ENCODE results near the gene RCC2.

The RCC2 gene

DNA sequence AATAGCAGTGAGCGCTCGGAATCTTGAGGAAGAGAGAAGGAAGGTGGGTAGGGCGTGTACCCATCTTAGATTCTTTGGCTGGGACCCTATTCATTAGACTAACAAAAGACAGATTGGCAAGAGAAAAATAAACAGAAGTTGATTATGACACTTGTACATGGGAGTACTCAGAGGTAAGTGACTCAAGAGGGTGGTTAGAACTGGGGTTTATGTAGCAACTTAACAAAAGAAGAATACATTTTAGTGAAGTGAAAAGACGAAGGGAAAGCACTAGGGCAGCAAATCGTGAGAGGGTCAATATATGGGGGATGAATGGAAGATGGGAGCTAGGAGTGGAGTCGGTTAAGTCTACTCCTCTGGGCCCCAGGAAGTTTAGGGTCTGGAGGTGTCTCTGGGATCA is 25.8 kb upstream of the RCC2 start:
- ChIA-PET CTCF (interaction anchor here (0.6 to 2.1 kb wide), 3 partner anchors 10 to 43 kb away, joined by 3 to 6 read pairs (median 4); no protein-coding TSS in a partner anchor), POLR2A (no interaction called here)

DNA sequence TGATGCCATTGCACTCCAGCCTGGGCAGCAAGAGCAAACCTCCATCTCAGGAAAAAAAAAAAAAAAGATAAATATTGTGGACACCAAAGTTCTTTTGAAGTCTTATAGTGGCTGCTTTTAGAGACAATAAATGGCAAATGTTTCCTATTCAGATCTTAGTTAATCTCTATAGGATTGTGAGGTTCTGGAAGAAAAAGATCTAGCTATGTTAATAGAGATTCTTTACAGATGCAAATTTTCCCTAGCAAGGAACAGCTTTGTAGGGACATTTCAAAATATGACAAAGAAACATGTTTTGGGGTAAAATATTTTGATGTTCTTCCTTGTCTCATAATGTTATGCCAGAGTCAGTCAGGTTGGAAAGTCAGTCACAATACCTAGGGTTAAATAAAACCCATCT is 24.5 kb upstream of the RCC2 start:
- Histone ChIP-seq H3K27ac (ENCODE audit: extremely low read depth, low read depth, low read length) (no peak overlapping the region), H3K9me3 (ENCODE audit: control insufficient read depth, insufficient read depth, low read depth, low read length) (no peaks in the 10 kb centered on the region), H3K4me3 (ENCODE audit: low read depth, low read length) (no peak overlapping the region), H3K4me1 (ENCODE audit: control insufficient read depth, insufficient read depth, low read length) (no peaks in the 10 kb centered on the region), H3K36me3 (ENCODE audit: control insufficient read depth in 2 of 2, insufficient read depth in 1 of 2, low read length in 2 of 2) (no peaks in the 10 kb centered on the region)
- POLR2A ChIA-PET: no interaction called here
- CTCF ChIA-PET: interaction anchor here (0.7 kb wide), 1 partner anchor 141 kb away, joined by 3 read pairs; no protein-coding TSS in a partner anchor
- TF ChIP-seq ZNF600 (tag by site-specific recombination; IDR thresholded peaks at IDR 0.05) (no peak), ZNF184 (tag by site-specific recombination; IDR thresholded peaks at IDR 0.05) (no peak), ZNF830 (tag by site-specific recombination; IDR thresholded peaks at IDR 0.05; ENCODE audit: low read depth) (no peak), GLIS2 (tag by site-specific recombination; IDR thresholded peaks at IDR 0.05) (no peak), ZNF514 (tag by site-specific recombination; IDR thresholded peaks at IDR 0.05) (no peak), ZNF114 (tag by site-specific recombination; IDR thresholded peaks at IDR 0.05) (no peak), ZNF707 (tag by site-specific recombination; IDR thresholded peaks at IDR 0.05) (no peak), ZNF146 (tag by site-specific recombination; IDR thresholded peaks at IDR 0.05) (no peak), ZNF629 (tag by site-specific recombination; IDR thresholded peaks at IDR 0.05) (no peak)
- TF ChIP-seq, protein P1, sequence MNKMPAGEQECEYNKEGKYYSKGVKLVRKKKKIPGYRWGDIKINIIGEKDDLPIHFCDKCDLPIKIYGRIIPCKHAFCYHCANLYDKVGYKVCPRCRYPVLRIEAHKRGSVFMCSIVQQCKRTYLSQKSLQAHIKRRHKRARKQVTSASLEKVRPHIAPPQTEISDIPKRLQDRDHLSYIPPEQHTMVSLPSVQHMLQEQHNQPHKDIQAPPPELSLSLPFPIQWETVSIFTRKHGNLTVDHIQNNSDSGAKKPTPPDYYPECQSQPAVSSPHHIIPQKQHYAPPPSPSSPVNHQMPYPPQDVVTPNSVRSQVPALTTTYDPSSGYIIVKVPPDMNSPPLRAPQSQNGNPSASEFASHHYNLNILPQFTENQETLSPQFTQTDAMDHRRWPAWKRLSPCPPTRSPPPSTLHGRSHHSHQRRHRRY (tag by site-specific recombination; IDR thresholded peaks at IDR 0.05): no peak

More for the DNA sequence above, 25.8 kb upstream of the RCC2 start:
- Histone ChIP-seq H3K9me3 (ENCODE audit: control insufficient read depth, insufficient read depth, low read depth, low read length) (no peaks in the 10 kb centered on the region), H3K4me1 (ENCODE audit: control insufficient read depth, insufficient read depth, low read length) (no peaks in the 10 kb centered on the region), H3K27ac (ENCODE audit: extremely low read depth, low read depth, low read length) (no peak overlapping the region), H3K4me3 (ENCODE audit: low read depth, low read length) (no peak overlapping the region), H3K36me3 (ENCODE audit: control insufficient read depth in 2 of 2, insufficient read depth in 1 of 2, low read length in 2 of 2) (no peaks in the 10 kb centered on the region)
- TF ChIP-seq, protein P2, sequence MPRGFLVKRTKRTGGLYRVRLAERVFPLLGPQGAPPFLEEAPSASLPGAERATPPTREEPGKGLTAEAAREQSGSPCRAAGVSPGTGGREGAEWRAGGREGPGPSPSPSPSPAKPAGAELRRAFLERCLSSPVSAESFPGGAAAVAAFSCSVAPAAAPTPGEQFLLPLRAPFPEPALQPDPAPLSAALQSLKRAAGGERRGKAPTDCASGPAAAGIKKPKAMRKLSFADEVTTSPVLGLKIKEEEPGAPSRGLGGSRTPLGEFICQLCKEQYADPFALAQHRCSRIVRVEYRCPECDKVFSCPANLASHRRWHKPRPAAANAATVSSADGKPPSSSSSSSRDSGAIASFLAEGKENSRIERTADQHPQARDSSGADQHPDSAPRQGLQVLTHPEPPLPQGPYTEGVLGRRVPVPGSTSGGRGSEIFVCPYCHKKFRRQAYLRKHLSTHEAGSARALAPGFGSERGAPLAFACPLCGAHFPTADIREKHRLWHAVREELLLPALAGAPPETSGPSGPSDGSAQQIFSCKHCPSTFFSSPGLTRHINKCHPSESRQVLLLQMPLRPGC (tag by site-specific recombination; IDR thresholded peaks at IDR 0.05): no peak
- TF ChIP-seq ZNF514 (tag by site-specific recombination; IDR thresholded peaks at IDR 0.05): no peak
- no peak for TF ChIP-seq ZBTB7A (tag by site-specific recombination; IDR thresholded peaks at IDR 0.05; ENCODE audit: low read depth)
- no peak for TF ChIP-seq ZNF114 (tag by site-specific recombination; IDR thresholded peaks at IDR 0.05)

DNA sequence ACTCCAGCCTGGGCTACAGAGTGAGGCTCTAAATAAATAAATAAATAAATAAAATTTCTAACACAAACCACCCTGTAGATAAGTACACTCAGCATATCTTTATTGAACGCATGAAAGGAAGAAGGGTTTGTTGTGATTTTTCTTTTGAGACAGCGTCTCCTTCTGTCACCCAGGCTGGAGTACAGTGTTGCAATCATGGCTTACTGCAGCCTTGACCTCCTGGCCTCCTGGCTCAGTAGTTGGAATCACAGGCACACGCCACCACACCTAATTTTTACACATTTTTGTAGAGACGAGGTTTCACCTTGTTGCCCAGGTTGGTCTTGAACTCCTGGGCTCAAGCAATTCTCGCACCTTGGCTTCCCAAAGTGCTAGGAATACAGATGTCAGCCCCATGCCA is 23.2 kb upstream of the RCC2 start:
- CTCF ChIA-PET: interaction anchor here (0.6 kb wide), 1 partner anchor 56 kb away, joined by 3 read pairs; no protein-coding TSS in a partner anchor
- no peaks in the 10 kb centered on the region for H3K9me3 ChIP-seq (ENCODE audit: control insufficient read depth, insufficient read depth, low read depth, low read length)
- H3K36me3 ChIP-seq (ENCODE audit: control insufficient read depth in 2 of 2, insufficient read depth in 1 of 2, low read length in 2 of 2): no peaks in the 10 kb centered on the region
- H3K4me3 ChIP-seq (ENCODE audit: low read depth, low read length): no peak overlapping the region
- H3K4me1 ChIP-seq (ENCODE audit: control insufficient read depth, insufficient read depth, low read length): no peaks in the 10 kb centered on the region
- TF ChIP-seq ZNF560 (tag by site-specific recombination; IDR thresholded peaks at IDR 0.05; ENCODE audit: borderline replicate concordance): no peak
- TF ChIP-seq ZNF768 (tag by site-specific recombination; IDR thresholded peaks at IDR 0.05): no peak
- TF ChIP-seq, protein P3, sequence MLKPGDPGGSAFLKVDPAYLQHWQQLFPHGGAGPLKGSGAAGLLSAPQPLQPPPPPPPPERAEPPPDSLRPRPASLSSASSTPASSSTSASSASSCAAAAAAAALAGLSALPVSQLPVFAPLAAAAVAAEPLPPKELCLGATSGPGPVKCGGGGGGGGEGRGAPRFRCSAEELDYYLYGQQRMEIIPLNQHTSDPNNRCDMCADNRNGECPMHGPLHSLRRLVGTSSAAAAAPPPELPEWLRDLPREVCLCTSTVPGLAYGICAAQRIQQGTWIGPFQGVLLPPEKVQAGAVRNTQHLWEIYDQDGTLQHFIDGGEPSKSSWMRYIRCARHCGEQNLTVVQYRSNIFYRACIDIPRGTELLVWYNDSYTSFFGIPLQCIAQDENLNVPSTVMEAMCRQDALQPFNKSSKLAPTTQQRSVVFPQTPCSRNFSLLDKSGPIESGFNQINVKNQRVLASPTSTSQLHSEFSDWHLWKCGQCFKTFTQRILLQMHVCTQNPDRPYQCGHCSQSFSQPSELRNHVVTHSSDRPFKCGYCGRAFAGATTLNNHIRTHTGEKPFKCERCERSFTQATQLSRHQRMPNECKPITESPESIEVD (tag by site-specific recombination; IDR thresholded peaks at IDR 0.05): no peak
- TF ChIP-seq ZNF112 (tag by site-specific recombination; IDR thresholded peaks at IDR 0.05): no peak
- TF ChIP-seq ZNF548 (tag by site-specific recombination; IDR thresholded peaks at IDR 0.05): no peak
- TF ChIP-seq IKZF3 (tag by site-specific recombination; IDR thresholded peaks at IDR 0.05): no peak
- no peak for TF ChIP-seq HOXC10 (CRISPR knock-in tag; IDR thresholded peaks at IDR 0.05)
- TF ChIP-seq BCL11B (tag by site-specific recombination; IDR thresholded peaks at IDR 0.05; ENCODE audit: low read depth): no peak
- TF ChIP-seq, protein P1 (tag by site-specific recombination; IDR thresholded peaks at IDR 0.05): no peak
- TF ChIP-seq ZSCAN30 (tag by site-specific recombination; IDR thresholded peaks at IDR 0.05): no peak
- TF ChIP-seq ZNF660 (tag by site-specific recombination; IDR thresholded peaks at IDR 0.05): no peak
- no peak for TF ChIP-seq ZNF221 (tag by site-specific recombination; IDR thresholded peaks at IDR 0.05; ENCODE audit: borderline replicate concordance)
- H3K27ac ChIP-seq (ENCODE audit: extremely low read depth, low read depth, low read length): no peak overlapping the region
- POLR2A ChIA-PET: no interaction called here

Measured in HEK293 (cell line).